Stimulated activated CD4-positive, alpha-beta T cell treated with anti-CD3 and anti-CD28 coated beads, Interleukin-4, amount 100 ng/mL, for 4 hours (primary cell): ENCODE results near the gene WDR49.
A peak's percentile ranks its signal among the peaks of the same experiment; 100 is the strongest.
"Not testable (repeated sequence)": the region's sequence is repeated elsewhere in the genome, so short reads cannot be mapped to it uniquely, and the experiment has no call there.

ENCODE experiments used
- DNase-seq, 2 experiments: peaks; one replicate each; pipeline ENCODE4 v3.0.0-alpha.2; 2020

The WDR49 gene

GRCh38 chr3:167653760-167654159 is at the start of gene WDR49:
Gene WDR49 (minus strand): TSS chr3:167653942. CDS start chr3:167653425, 517 bp downstream.
- DNase-seq, result no peak

DNA sequence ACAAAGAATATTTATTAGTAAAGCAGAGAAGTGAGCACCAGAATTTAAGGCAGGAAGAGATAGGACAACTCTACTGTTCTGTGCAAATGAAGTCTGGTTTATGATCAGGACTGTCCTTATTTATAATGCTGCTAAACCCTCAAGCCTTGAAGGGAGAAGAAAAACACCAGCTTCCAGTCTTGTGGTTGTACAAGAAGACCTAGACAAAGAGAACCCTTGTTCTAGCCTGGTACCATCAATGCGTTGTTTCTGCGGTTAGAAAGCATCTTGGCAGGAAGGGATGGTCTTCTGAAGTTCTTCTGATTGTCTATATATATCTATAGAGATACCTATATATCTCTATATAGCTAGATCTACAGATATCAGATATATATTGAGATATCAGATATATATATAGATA is 47.2 kb upstream of the WDR49 start:
- no peak for DNase-seq

GRCh38 chr3:167700046-167700445 is 46.3 kb upstream of the WDR49 start:
- no peak for DNase-seq

DNA sequence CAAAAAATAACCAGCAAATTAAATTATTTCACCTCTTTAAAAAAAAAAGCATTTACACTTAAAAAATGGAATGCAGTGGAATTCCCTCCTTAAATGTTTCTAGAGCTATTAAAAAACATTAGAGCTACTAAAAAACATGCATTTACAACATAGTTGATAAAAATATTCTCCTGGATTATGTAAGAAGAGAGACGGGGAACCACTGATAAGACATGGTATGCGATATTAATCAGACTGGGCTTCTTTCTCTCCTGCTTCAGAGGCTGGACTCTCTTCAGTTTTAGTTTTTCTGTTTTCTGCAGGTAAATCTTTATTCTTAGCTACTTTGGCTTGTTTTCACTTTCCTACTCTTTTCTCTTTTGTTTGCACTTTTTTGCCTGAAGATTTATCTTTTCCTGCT is 40.4 kb upstream of the WDR49 start:
- no peak for DNase-seq

DNA sequence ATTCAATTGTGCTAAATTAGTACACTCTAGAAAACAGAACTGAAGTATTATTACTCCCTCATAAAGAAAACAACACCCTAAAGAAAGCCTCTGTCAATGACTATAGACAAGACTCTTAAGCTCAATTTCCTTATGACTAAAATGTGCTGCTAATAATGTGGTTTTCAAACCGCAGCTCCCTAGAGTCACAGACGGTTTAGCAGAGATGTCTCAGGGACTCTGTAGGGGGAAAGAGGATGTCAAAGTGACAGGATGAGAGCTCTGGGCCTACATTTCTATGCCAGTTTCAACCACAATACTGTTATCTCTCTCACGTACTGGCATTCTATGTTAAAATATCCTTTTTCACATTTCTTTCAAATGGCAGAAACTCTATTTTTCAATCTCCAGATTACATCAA is 37.6 kb upstream of the WDR49 start:
- DNase-seq, result peak in 1 of 2 experiments; percentile 19

GRCh38 chr3:167684388-167684993 is 30.7 kb upstream of the WDR49 start:
- no peak for DNase-seq

DNA sequence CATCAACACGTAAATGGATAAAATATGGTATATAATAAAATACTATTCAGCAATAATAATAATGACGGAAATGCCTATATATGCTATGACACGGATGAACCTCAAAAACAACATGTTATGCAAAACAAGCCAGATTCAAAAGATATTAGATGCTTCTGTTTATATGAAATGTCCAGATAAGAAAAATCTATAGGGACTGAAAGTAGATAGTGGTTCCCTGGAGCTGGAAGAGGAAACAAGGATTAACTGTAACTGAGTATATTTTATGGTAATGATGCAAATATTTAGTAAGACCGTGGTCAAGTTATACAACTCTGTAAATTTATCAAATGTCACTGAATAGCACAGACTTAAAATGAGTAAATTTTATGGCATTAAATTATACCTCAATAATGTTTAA is 25.8 kb upstream of the WDR49 start:
- DNase-seq, result no peak

GRCh38 chr3:167675848-167676247 is 22.1 kb upstream of the WDR49 start:
- DNase-seq, result no peak

DNA sequence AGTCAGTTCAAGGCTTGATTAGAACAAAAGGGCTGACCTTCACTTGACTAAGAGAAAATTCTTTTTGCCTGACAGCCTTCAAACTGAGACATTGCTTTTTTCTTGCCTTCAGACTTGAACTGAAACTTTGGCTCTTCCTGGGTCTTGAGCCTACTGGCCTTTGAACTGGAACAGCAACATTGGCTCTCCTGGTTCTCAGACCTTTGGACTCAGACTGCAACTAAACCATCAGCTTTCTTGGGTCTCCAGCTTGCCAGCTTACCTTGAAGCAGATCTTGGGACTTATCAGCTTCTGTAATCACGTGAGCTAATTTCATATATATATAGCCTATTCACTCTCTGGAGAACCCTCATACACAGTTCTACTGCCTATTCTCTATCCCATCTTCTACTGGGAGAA is 19.5 kb upstream of the WDR49 start:
- DNase-seq, result no peak

- no peak for DNase-seq
Measured at GRCh38 chr3:167671878-167672427, 18.2 kb upstream of the WDR49 start.

- DNase-seq, result no peak
Measured at GRCh38 chr3:167669699-167670098, 16.0 kb upstream of the WDR49 start.

DNA sequence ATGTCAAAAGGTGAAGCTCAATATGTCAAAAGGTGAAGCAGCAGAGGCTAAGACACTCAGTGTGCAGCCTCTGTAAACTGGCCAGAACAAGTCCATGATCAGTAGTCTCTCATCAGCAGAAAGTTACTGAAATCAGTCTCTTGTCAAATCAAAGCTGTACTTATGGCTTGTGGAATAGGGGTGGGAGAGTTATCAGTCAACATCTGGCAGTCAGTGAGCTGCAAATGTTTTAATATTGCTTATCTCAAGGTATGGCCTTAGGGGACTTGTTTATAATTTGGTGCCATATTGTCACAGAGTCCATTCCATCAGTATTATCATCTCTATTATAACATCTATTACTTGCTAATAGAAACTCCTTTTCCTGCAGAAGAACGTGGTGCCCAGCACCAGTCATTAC is 14.9 kb upstream of the WDR49 start:
- DNase-seq, result no peak

DNA sequence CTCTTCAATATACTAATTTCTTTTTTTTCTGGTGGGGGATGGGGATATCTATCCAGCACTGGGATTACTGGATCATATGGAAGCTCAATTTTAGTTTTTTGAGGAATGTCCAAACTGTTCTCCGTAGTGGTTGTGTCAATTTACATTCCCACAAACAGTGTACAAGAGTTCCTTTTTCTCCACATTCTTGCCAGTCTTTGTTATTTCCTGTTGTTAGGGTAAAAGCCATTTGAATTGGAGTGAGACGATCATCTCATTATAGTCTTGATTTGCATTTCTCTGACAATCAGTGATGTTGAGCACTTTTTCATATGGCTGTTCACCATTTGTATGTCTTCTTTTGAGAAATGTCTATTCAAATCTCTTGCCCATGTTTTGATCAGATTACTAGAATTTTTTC is 12.8 kb upstream of the WDR49 start:
- DNase-seq, result no peak

DNA sequence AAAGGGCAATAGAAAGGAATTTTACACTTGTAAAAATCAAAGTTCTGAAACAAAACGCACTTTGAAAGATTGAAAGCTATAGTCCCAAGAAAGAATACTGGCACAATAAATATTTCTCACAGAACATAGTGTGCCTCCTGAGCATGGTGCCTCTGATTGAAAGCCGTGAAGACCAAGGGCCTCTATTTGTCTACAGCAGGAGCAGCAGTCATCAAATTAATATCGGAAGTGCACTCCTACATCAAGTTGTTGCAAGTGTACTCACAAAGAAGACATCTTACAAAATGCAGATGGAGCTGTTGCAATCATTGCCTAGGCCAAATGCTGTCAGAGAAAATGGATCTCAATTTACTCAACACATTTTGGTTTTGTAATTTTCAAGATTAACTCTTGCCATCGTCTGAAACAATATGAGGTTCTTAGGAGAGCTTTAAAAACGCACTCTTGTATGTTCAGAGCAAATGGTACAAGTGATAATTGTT is 9.2 kb upstream of the WDR49 start:
- DNase-seq, result no peak

DNA sequence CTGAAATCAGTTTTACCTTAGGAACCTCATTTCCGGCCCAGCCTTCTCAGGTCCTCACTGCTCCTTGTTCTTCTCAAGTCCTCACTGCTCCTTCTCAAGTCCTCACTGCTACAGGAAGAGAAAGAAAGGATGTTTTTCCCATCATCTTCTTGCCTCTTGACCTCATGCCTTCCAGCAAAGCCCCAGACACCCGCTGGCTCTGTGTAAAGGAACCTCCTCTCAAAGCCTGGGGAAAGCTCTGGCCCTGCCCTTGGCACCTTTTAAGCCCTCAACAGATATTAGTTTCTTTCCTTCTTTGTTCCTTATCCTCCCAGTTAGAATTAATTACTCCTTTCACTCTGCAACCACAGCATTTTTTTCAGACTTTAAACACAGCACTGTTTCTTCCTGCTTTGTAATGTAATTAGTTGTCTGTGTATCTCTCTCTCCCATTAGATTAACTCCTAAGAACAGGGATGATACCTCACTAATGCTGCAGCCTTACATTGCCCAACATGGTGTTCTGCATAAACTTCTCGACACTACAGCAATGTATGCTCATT is 4.0 kb upstream of the WDR49 start:
- DNase-seq, result no peak

GRCh38 chr3:167656821-167657220 is 3.1 kb upstream of the WDR49 start:
- no peak for DNase-seq

DNA sequence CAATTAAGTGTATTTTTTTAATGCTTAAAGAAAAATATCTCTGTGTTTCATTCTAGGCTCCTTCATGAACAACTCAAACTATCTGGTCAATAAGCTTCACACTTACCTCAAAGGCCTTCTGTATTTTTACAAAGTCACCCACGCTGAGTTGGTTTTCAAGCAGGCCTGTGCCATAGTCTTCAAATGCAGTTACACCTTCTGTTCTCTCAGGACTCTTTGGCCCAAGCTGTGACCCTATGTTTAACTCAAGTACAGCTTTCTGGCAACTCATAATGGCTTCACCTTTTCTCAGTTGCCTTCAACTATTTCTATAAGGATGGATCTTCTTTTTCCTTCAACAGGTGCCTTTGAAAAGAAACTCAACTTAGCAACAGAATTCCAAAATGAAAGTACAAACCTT is 587 bp downstream of the WDR49 start:
- DNase-seq, result no peak

GRCh38 chr3:167651826-167652225 is 1.9 kb downstream of the WDR49 start:
- DNase-seq, result no peak

GRCh38 chr3:167650459-167650858 is 3.3 kb downstream of the WDR49 start:
- no peak for DNase-seq

GRCh38 chr3:167649746-167650145 is 4.0 kb downstream of the WDR49 start:
- DNase-seq, result no peak

DNA sequence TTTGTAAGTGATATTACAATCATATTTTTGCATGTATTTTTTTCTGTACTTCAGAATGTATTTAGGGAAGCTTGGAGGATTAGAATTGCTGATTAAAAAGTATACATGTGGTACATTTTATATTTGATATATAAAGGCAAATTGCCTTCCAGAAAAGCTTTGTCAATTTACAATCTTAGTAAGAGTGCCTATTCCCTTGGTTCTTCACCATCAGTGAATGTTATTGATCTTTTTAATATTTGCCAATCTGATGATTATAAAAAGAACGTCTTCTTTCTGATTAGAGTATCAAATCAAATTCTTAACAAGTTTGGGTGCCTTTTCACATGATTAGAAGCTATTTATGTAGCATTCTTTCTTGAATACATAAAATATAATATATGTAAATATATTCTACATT is 9.1 kb downstream of the WDR49 start:
- DNase-seq, result no peak

DNA sequence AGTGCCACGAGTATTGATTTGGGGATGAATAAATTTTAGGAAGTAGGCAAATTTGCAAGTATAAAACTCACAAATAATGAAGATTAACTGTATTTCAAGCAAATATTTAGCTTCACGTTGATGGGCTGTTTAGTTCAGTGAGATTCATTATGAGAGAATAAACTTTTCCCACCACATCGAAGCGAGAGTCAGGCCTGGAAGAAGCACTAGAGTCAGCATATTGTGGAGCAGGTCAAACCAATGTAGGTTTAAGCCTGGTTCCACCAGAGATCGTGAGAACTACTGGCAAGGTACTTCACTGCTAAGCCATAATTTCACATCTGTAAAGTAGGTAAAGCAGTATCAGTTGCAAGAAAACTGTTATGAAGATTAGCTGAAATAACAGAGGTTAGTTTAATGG is 22.3 kb downstream of the WDR49 start:
- no peak for DNase-seq

DNA sequence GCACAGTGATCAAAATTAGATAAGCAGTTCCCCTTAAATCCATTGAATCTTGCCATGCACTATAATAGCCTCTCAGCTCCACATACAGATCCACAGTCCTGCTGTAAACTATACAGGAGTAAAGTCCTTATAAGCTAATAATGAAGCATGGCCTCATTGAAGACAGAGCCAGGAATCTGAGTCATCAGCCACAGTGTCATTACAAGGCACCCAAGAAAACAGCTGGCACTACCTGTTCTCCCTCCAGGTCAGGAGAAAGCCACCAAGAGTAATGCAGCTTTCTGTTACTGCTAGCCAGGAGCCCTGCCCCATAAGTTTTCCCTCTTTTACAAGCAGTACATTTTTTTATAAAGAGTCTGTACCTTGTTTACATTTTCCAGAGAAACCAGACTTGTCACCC is 27.3 kb downstream of the WDR49 start:
- no peak for DNase-seq

GRCh38 chr3:167615030-167615429 is 38.7 kb downstream of the WDR49 start:
- DNase-seq, result no peak

DNA sequence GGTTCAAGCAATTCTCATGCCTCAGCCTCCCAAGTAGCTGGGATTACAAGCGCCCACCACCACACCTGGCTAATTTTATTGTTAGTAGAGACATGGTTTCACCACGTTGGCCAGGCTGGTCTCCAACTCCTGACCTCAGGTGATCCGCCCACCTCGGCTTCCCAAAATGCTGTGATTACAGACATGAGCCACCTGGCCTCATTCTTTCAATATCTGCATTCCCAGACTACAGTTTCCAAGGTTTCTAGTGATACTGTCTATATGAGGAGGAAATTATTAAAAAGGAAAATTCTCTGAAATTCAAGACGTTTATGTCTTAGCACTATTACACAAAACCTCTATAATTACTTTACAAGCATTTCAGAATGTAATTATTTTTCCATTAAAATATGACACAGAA is 39.5 kb downstream of the WDR49 start:
- not testable (repeated sequence) for DNase-seq
